Left lung (tissue), 10 donors: ENCODE measurements around the gene EPHA7. TPM values are rescaled to one million over a fixed set of nuclear protein-coding genes. Genes with fewer than 3 reads are reported as not detected.

Experiments used
- ATAC-seq: fragments of 200-7000 bp; cut with Tn5 transposase; one replicate; pipeline ENCODE4 v1.9.1; 2020; ENCODE audit warnings: moderate library complexity
- DNase-seq, 4 donors: peaks; one replicate each; pipeline ENCODE4 v3.0.0-alpha.2; 2013 to 2020
- H3K27ac ChIP-seq, 2 donors: fragments of 200-600 bp; sonication (generic) in 1 of 2; one replicate each; pipeline versions ENCODE4 v1.5.0 to v1.8.0; 2020 to 2021
- H3K27me3 ChIP-seq, 2 donors: fragments of 200-600 bp; sonication (generic) in 1 of 2; one replicate each; pipeline versions ENCODE4 v1.5.0 to v1.8.0; 2020 to 2021
- H3K36me3 ChIP-seq, 2 donors: fragments of 200-600 bp; sonication (generic) in 1 of 2; one replicate each; pipeline versions ENCODE4 v1.5.0 to v1.8.0; 2020 to 2021
- H3K4me1 ChIP-seq, 2 donors: fragments of 200-600 bp; one replicate each; pipeline ENCODE4 v1.8.0; 2021
- H3K4me3 ChIP-seq, 2 donors: fragments of 200-600 bp; sonication (generic) in 1 of 2; one replicate each; pipeline versions ENCODE4 v1.5.0 to v1.8.0; 2020 to 2021; ENCODE audit warnings: mild to moderate bottlenecking in 1 of 2
- H3K9me3 ChIP-seq, 2 donors: fragments of 200-600 bp; sonication (generic) in 1 of 2; one replicate each; pipeline versions ENCODE4 v1.5.0 to v1.8.0; 2020 to 2021
- intact Hi-C, 2 donors: fragments of 100-400 bp; cut with DNase I; formaldehyde crosslinking; loops; one replicate each; pipeline versions ENCODE4 v1.11.2 to v1.14.2; 2022
- polyA plus RNA-seq, 6 donors: library from polyadenylated mRNA; unstranded; fragments of 120-200 nt; gene quantifications; one replicate each; pipeline ENCODE4 v1.2.1, GENCODE V29; 2013; ENCODE audit not compliant: insufficient read length in 6 of 6
- total RNA-seq, 2 donors: library from RNA; stranded (reverse); fragmentation: NEBNext Ultra II Directional; extraction: Animal tissue kit (Norgen Biotek cat#: 25700); gene quantifications; one replicate each; pipeline ENCODE4 v1.2.1, GENCODE V29; 2021
- TF ChIP-seq, protein P1 (sequence below), 2 donors: fragments of 200-600 bp; sonication (generic) in 1 of 2; IDR thresholded peaks; one replicate each; pipeline versions ENCODE4 v1.5.0 to v1.8.0; 2021; ENCODE audit warnings: antibody characterized with exemption in 2 of 2
- donor health status: DM: no; HTN: yes; CAD: no.
- donor health status: DM: no; HTN: no; CAD: no.

The EPHA7 gene
- total and polyA plus RNA-seq, 8 donors: 0.09 to 23.9 (median 19.3) TPM

DNA sequence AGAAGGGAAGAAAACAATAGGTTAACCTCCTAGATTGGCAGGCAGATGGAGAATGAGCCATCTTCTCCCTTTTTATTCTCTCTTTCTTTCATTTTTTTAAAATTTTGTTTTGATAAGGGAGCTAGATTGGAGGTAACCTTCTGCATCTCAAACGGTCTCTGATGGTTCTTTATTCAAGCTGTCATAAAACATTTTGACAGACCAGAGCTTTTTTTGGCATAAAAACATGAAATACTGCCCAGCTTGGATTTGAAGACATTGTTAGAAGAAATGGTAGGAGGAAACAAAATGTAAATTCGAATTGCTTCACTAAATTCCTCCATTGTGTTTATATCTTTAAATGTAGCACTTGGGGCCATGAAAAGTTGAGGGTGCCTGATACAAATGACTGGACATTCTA lies 158.5 kb downstream of the EPHA7 start:
- Histone ChIP-seq H3K27me3 (no peaks in the 10 kb centered on the region), H3K4me3 (no peak overlapping the region), H3K27ac (no peak overlapping the region), H3K4me1 (no peaks in the 10 kb centered on the region), H3K36me3 (no peaks in the 10 kb centered on the region), H3K9me3 (no peaks in the 10 kb centered on the region)
- intact Hi-C loops: no loop called here
- TF ChIP-seq, protein P1, sequence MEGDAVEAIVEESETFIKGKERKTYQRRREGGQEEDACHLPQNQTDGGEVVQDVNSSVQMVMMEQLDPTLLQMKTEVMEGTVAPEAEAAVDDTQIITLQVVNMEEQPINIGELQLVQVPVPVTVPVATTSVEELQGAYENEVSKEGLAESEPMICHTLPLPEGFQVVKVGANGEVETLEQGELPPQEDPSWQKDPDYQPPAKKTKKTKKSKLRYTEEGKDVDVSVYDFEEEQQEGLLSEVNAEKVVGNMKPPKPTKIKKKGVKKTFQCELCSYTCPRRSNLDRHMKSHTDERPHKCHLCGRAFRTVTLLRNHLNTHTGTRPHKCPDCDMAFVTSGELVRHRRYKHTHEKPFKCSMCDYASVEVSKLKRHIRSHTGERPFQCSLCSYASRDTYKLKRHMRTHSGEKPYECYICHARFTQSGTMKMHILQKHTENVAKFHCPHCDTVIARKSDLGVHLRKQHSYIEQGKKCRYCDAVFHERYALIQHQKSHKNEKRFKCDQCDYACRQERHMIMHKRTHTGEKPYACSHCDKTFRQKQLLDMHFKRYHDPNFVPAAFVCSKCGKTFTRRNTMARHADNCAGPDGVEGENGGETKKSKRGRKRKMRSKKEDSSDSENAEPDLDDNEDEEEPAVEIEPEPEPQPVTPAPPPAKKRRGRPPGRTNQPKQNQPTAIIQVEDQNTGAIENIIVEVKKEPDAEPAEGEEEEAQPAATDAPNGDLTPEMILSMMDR (IDR thresholded peaks at IDR 0.05): no peak
- DNase-seq (no peak), ATAC-seq (no peak)

DNA sequence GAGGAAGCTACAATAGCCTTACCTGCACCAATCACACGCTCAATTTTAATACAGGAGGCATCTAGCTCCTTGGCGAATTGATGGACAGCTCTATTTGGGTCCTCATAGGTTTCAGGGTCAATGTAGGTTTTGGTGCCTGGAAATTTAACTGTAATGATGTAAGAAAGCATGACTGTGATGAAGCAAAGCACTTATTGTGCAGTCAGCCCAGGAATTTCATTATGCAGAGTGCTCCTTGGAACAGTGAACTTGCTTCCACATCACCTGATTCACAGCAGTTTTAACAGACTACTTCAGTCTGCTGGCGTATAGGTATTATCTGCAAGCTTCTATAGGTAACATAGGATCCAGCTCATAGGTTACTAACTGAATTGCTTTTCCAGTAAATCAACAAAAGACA lies 160.0 kb downstream of the EPHA7 start:
- no peak overlapping the region for H3K27ac ChIP-seq
- TF ChIP-seq, protein P1 (IDR thresholded peaks at IDR 0.05): no peak
- no peak for DNase-seq
- no peak for ATAC-seq
- H3K9me3 ChIP-seq: no peaks in the 10 kb centered on the region
- intact Hi-C loops: no loop called here
- no peaks in the 10 kb centered on the region for H3K36me3 ChIP-seq
- no peaks in the 10 kb centered on the region for H3K4me1 ChIP-seq
- H3K4me3 ChIP-seq: no peak overlapping the region
- H3K27me3 ChIP-seq: no peaks in the 10 kb centered on the region

DNA sequence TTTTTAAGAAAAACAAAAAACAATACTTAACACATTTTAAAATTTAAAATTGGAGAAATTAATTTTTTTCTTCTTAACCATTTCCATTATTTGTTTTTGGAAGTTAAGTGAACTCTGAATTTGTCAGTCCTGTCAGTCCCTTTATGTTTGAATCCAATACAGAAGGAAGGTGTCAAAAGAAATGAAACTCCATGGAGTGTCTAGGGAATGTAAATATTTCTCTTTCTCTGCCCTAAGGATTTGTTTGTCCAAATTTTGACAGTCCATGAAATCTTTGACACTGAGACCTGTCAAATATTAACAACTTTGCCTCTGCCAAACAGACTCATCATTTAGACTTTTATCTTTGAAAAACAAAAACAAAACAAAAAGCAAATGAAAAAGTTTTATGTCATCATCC lies 166.4 kb downstream of the EPHA7 start:
- TF ChIP-seq, protein P1 (IDR thresholded peaks at IDR 0.05): no peak
- Histone ChIP-seq H3K4me3 (no peak overlapping the region), H3K9me3 (no peaks in the 10 kb centered on the region), H3K36me3 (no peaks in the 10 kb centered on the region), H3K27ac (no peak overlapping the region), H3K27me3 (no peaks in the 10 kb centered on the region), H3K4me1 (no peaks in the 10 kb centered on the region)
- ATAC-seq: no peak
- DNase-seq: no peak
- intact Hi-C loops: no loop called here

DNA sequence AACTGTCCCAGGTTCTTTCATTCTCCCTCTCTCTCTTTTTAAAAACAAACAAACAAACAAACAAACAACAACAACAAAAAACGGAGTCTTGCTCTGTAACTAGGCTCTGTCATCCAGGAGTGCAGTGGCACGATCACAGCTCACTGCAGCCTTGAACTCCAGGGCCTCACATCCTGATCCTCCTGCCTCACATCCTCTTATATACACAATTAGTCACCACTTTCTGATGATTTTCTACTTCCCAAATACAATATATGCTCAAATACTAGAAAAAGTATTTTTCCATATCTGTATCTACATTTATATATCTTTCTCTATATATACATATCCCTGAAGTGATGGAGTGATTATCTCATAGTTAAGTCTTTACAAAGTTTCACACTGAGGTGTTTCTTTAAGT lies 170.7 kb downstream of the EPHA7 start:
- no peaks in the 10 kb centered on the region for H3K36me3 ChIP-seq
- no peaks in the 10 kb centered on the region for H3K27me3 ChIP-seq
- H3K9me3 ChIP-seq: no peaks in the 10 kb centered on the region
- H3K4me1 ChIP-seq: no peaks in the 10 kb centered on the region
- no peak overlapping the region for H3K4me3 ChIP-seq
- ATAC-seq (no peak), DNase-seq (no peak)
- intact Hi-C loops: no loop called here
- TF ChIP-seq, protein P1 (IDR thresholded peaks at IDR 0.05): no peak
- H3K27ac ChIP-seq: no peak overlapping the region

DNA sequence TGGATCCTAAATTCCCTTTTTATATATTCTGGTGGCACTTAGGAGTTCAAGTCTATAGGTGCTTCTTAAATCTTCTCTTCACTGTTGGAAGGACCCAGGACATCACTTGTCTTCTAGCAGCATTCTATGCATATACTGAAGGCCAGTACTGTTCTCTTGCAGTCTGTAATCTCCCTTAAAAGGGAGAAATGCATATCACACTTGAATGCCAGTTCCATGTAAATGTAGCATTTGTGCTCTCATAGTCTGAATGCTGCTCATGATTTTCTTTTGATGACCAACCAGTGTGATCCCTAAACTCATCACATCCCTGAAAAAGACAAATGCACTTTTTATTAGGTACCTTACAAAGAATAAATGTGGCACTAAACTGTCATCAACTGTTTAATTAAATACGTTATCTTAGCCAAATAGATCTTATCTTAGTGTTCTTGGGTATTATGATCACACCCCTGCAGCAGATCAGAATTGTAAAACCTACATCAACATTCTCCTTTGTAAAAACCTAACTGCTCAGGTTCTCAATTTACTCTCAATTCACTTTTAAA lies 176.1 kb downstream of the EPHA7 start:
- Histone ChIP-seq H3K4me3 (no peak overlapping the region), H3K27me3 (no peaks in the 10 kb centered on the region), H3K9me3 (no peaks in the 10 kb centered on the region), H3K4me1 (no peaks in the 10 kb centered on the region), H3K27ac (no peak overlapping the region), H3K36me3 (no peaks in the 10 kb centered on the region)
- DNase-seq (no peak), ATAC-seq (no peak)
- TF ChIP-seq, protein P1 (IDR thresholded peaks at IDR 0.05): no peak
- intact Hi-C loops: no loop called here
